Measurements from ENCODE around the gene WDR27.

GRCh38 chr6:169678342-169678741 is 23.5 kb downstream of the WDR27 start:
- TF ChIP-seq CREB5 (CRISPR knock-in tag; IDR thresholded peaks at IDR 0.05; ENCODE audit: low read depth) (no peak), ZFP3 (CRISPR knock-in tag; IDR thresholded peaks at IDR 0.05) (no peak), ZNF565 (CRISPR knock-in tag; conservative IDR thresholded peaks at IDR 0.05; ENCODE audit: low read depth) (no peak), BACH2 (CRISPR knock-in tag; IDR thresholded peaks at IDR 0.05; ENCODE audit: borderline replicate concordance) (no peak), POU6F1 (CRISPR knock-in tag; IDR thresholded peaks at IDR 0.05; ENCODE audit: borderline replicate concordance, low read depth) (no peak)
